GM18870 (cell line): ENCODE measurements around the gene MMP7.

ENCODE experiments used
- ATAC-seq: cut with Tn5 transposase; IDR thresholded peaks from one replicate; pipeline ENCODE4 v1.9.1; 2021; ENCODE audit warnings: moderate library complexity; ENCODE audit not compliant: unreplicated experiment

The MMP7 gene

DNA sequence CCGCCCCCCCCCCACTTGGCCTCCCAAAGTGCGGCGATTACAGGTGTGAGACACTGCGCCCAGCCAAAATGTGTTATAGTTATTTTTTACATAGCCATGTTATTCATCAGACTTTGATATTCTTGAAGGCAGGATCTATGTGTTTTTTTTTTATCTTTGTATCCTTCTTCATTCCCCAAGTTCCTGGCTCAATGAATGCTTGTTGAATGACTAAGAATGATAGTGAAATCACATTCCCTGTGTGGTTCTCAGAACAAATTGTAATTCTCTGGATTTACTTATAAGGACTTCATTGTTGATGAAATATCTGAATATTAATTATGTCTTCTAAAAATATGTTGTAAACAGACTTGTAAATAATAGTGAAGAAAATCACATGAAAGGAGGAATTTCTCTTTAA, 33.5 kb downstream of the MMP7 start:
- ATAC-seq, result no peak

- peak; percentile 85 for ATAC-seq
Measured at GRCh38 chr11:102495161-102496042, 35.1 kb downstream of the MMP7 start.

GRCh38 chr11:102494216-102494615, 36.3 kb downstream of the MMP7 start:
- no peak for ATAC-seq

GRCh38 chr11:102493524-102493923, 37.0 kb downstream of the MMP7 start:
- ATAC-seq, result no peak

- no peak for ATAC-seq
Measured at GRCh38 chr11:102491969-102492368, 38.6 kb downstream of the MMP7 start.

- ATAC-seq, result no peak
Measured at GRCh38 chr11:102489186-102490145, 41.1 kb downstream of the MMP7 start.

DNA sequence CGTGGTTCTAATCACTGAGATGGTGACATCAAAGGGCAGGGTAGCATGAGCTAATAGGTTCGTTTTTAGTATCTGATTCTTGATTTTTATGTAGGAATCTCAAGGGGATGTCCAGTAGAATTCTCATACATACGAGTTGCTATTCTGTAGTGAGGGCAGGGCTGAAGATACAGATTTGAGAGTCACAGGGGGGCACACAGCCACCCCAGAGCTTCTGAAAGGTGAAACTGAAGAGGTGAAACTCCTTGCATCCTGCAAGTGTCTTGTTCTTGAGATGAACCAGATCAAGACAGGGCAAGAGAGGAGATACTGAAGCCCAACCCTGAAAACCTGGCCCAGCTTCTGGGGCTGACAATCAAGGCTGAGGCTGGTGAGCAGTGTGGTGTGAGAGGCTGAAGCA, 42.3 kb downstream of the MMP7 start:
- peak; percentile 74 for ATAC-seq

- ATAC-seq, result no peak
Measured at GRCh38 chr11:102487214-102487613, 43.3 kb downstream of the MMP7 start.

- ATAC-seq, result no peak
Measured at GRCh38 chr11:102486584-102486983, 44.0 kb downstream of the MMP7 start.

- ATAC-seq, result no peak
Measured at GRCh38 chr11:102485095-102485722, 45.3 kb downstream of the MMP7 start.

GRCh38 chr11:102482433-102482832, 48.1 kb downstream of the MMP7 start:
- no peak for ATAC-seq

DNA sequence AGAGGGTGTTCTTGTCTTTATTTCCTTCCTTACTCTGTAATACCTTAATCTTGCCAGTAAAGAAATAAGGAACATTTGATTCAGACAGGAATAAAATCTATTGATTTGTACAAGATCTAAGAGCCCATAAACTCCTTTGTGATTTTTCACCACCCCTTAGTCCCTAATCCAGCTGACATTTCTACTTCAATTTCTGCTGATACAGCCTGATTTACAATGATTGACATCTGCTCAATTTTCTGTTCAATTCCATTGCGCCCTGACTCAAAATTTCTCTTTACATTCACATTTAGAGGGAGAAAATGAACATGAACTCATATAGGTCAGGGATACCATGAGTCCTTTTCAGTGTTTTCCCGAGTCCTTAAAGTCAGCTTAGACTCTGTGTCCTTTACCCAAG, 50.8 kb downstream of the MMP7 start:
- ATAC-seq, result no peak

DNA sequence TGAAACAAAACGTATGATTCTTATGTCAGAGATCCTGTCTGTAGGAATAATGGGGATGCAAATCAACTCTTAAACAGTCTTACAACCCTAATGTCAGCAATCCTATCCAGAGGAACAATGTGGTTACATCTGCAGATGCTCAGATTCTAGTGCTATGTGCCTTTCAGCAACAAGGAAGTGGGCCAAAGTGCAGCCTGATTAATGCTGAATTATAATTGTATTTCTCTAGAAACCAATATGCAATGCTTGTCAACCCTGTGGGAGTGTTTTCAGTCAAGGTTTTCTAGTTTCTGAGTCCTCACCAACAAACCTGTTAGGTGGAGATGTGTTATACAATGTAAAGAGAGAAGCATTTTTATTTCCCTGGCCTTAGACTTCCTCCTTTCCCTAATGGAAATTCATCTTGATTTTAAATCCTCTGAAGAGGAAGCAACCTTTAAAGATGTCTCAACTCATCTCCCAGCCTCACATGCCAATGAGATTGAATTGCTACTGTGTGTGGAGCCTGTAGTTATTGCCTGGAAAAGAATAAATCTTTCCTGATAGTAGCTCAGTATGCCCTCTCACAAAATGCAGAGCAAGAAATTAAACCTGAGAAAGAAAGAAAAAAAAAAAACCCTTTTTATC, 51.8 kb downstream of the MMP7 start:
- no peak for ATAC-seq

GRCh38 chr11:102476812-102477211, 53.7 kb downstream of the MMP7 start:
- ATAC-seq, result no peak

DNA sequence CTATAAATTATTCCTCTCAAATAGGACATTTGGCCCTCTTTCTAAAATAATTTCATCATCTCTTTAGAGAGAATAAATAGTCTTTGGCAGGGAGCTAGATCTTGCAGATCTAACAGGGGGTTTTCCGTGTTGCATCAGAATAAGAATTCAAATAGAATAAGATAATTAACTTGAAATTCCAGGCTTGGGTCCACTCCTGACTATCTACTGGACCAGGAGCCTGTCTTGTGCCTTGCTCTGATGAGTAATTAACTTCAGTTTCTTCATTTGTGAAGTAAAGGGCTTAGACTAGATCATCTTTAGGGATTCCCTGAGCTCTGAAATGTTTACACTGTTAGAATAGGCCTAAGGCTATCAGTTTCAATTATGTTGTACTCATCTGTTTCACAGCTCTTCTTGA, 54.5 kb downstream of the MMP7 start:
- no peak for ATAC-seq

GRCh38 chr11:102473543-102473942, 57.0 kb downstream of the MMP7 start:
- ATAC-seq, result no peak

DNA sequence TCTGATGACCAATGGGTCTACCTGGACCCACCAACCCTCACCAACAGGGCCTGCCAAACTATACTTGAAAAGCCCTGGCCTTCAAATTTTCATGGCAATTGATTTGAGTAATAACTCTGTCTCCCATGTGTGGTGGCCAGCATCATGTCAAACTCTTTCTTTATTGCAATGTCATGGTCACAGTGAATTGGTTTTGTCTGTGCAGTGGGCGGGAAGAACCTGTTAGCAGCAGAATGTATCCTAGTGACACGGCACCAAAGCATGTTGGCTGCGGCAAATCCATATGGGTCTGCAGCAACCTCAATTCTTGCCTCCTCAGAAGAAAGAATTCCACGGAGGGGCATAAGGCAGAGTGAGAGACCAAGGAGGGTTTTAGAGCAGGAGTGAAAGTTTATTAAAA, 58.4 kb downstream of the MMP7 start:
- ATAC-seq, result no peak

DNA sequence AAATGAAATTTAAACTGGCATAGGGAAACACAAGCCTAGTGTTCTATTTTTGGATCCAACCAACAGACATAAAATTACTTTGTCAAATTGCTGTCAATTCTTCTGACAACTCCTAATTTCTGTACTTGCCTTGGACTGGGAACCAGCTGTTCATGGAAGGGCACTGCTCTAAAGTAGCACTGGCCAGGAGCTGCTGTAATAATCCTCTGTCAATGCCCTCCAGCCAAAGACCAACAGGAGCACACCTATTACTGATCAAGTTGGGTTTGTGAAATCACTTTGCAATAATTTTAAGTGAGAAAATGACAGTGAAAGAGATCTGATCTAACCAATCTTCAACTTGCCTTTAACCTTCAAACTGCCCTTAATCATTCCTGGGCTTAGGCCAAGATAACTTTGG, 59.1 kb downstream of the MMP7 start:
- no peak for ATAC-seq
